ENCODE measurements around the gene ZNF493.

- TF ChIP-seq CTCF (IDR thresholded peaks at IDR 0.05), result no peak
- no peak for TF ChIP-seq EP300 (IDR thresholded peaks at IDR 0.05)
- no peak for TF ChIP-seq POLR2A (IDR thresholded peaks at IDR 0.05)
- TF ChIP-seq POLR2AphosphoS5 (IDR thresholded peaks at IDR 0.05), result no peak
Measured at GRCh38 chr19:21434967-21435544, 38.1 kb downstream of the ZNF493 start.

Data from sigmoid colon (tissue), 4 donors.